AG09309 (cell line): Measurements from ENCODE around the gene PARD3.

Experiments used
- DNase-seq: peaks from one replicate; pipeline ENCODE4 v3.0.0-alpha.2; 2010; ENCODE audit warnings: low read depth
- H3K4me3 ChIP-seq: 2 replicates; pipeline ENCODE4 v1.5.1; 2011; ENCODE audit warnings: mild to moderate bottlenecking, low read depth, low read length, moderate library complexity; ENCODE audit not compliant: control insufficient read depth
- CTCF ChIP-seq: IDR thresholded peaks from 2 replicates; pipeline ENCODE4 v1.5.1; 2011; ENCODE audit warnings: mild to moderate bottlenecking, low read depth, low read length, inconsistent platforms; ENCODE audit not compliant: insufficient read depth, control insufficient read depth; ENCODE audit errors: missing control alignments

Gene PARD3

DNA sequence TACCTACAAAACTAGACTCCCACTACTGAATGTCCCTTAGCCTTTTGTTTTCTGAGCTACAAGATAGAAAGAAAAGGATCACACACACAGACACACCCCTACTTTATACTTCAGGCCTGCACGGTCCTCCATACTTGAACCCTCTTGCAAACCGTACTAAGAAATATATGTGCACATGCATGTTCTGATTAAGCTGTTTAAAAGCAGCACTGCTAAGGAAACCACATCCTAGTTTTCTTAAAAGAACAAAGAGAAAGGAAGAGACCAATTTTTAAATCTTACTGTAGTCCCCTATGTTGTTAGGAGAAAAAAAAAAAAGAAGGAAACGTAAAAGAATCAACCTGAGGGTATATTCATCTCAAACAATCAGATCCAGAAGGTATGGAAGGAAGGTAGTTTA, 501.2 kb downstream of the PARD3 start:
- H3K4me3 ChIP-seq = no peak overlapping the region
- TF ChIP-seq CTCF = no peak
- DNase-seq = no peak

DNA sequence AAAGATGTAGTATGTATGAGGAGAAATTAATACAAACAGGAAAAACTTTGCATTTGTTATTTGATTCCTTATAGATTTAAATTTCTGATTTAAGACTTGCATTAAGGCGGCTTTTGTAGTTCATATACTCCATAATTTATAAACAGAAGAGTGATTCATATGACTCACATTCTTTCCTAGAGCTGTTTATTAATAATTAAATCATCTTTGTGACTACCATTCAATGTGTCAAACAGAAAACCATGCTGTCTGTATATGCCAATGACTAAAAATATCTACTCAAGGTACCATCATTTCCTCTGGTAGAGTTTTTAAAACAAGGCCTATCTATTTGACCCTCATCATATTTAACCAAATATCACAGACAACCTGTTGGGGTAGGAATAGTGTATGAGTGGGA, 501.7 kb downstream of the PARD3 start:
- no peak for TF ChIP-seq CTCF
- no peak overlapping the region for H3K4me3 ChIP-seq
- DNase-seq = no peak

- no peak for DNase-seq
- H3K4me3 ChIP-seq = no peak overlapping the region
- no peak for TF ChIP-seq CTCF
Observed at GRCh38 chr10:34311679-34312078, 503.4 kb downstream of the PARD3 start.

- no peak for TF ChIP-seq CTCF
- no peak overlapping the region for H3K4me3 ChIP-seq
- DNase-seq = no peak
Observed at GRCh38 chr10:34310234-34310633, 504.9 kb downstream of the PARD3 start.

- no peak for TF ChIP-seq CTCF
- no peak for DNase-seq
- no peak overlapping the region for H3K4me3 ChIP-seq
Observed at GRCh38 chr10:34305189-34305588, 509.9 kb downstream of the PARD3 start.

- no peak for TF ChIP-seq CTCF
- DNase-seq = no peak
- no peak overlapping the region for H3K4me3 ChIP-seq
Observed at GRCh38 chr10:34303022-34303421, 512.1 kb downstream of the PARD3 start.

- DNase-seq = no peak
- no peak for TF ChIP-seq CTCF
Observed at GRCh38 chr10:34299105-34299611, 515.9 kb downstream of the PARD3 start.

More at GRCh38 chr10:34299105-34299611, 515.9 kb downstream of the PARD3 start:
- no peak overlapping the region for H3K4me3 ChIP-seq
